GM18861 (cell line): ENCODE measurements around the gene SLC16A4.

Experiments used
- ATAC-seq: cut with Tn5 transposase; IDR thresholded peaks from one replicate; pipeline ENCODE4 v1.9.1; 2021; ENCODE audit not compliant: unreplicated experiment

The SLC16A4 gene

DNA sequence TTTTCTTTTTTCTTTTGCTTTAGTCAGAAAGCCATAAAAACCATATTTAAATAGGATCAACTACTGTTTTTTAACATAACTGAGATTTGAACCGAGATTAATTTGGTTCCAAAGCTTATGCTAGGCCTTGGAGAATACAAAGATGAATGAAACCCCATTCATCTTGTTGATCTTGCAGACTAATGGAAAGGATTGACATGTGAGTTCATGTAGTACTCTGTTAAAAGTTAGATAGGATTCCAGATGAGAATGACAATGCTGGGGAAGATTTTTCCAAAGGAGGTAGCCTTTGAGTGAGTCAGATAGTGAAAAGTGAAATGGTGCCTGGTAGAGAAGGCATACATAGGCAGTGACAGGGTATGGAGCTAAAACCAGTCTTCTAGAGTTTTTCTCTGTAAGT, 29.0 kb downstream of the SLC16A4 start:
- ATAC-seq = no peak

GRCh38 chr1:110360431-110360830, 30.4 kb downstream of the SLC16A4 start:
- ATAC-seq = no peak

- ATAC-seq = no peak
These were observed 34.4 kb downstream of the SLC16A4 start for GRCh38 chr1:110356379-110356778.

DNA sequence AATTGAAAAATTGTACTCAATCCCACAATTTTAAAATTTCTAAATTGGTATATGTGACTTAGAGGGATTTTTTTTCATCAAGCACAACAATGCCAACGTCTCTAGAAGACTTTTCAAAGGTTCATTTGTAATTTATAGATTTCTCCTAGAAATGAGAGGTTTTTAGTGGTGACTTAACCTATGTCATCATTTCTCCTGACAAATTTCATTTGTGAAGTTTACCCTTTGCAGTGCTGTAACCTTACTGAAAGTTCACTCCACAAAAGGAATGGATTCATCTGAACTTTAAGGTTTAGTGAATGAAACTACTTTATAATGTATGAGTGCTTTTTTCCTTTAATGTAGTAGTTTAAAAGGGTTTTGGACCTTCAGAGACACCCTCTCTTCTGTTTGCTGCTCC, 35.5 kb downstream of the SLC16A4 start:
- no peak for ATAC-seq

DNA sequence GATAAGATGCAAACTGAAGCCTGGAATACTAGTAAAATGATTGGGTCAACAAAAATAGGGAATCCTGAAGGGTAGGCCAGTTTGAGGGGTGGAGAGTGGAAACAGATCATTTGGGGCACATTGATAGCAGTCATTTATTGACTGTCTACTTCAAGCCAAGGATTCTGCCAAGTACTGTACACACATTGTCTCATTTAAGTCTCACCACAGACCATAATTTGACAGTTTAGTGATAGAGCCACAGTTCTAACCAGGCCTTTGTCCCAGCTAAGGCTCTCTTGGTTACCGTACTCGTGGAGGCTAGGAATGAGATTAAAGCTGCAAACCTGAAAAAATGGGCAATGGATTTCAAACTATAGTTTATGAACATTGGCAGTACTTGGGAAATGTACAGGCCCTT, 40.5 kb downstream of the SLC16A4 start:
- ATAC-seq = no peak

GRCh38 chr1:110348771-110349170, 42.1 kb downstream of the SLC16A4 start:
- ATAC-seq = no peak

DNA sequence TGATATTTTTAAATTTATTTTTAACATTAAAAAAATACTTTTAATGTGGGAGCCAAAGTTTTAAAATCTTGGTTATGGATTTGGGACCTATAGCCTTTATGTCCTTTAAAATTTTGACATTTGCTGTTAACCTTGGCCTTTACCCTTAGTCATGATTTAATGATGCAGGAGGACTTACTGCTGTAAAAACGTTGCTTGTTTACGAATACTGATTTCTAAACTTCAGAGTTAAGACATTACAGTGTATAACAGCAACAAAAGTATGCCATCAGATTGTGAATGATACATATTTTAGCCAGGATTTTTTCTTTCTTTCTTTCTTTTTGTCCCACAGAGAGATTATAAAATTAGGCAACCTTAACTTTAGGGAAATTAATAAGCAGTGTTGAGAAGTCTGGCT, 42.8 kb downstream of the SLC16A4 start:
- ATAC-seq = no peak

DNA sequence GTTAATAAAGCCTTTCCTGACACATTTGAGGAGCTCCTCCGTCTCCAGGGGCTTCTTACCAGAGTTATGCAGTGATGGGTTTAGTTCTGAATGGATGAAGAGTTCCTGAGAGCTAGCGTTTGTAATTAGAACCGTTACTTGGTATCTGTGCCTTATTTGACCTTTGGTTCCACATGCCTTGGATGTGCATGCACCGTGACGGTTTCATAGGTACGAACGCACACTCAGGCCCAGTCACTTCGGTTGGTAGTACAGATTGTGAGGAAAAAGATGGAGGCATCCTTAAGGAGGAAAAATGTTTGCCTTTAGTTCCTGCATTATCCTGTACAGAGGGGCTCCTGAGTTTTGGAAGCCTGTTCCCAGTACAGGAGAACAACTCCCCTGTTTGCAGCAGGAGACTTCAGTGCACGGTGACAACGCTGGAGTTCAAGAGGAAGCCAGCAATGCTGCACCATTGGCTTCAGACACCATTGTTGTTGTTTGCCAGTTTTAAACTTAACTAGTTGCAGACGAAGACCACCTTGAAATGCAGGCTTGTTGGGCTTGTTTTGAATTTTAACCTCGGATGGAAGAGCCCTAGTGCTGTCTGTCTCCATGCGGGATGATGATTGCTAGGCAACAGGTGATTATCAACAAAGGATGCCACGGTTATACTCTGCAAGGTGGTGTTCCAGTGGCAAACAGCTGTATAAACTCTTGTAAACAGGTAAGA, 43.5 kb downstream of the SLC16A4 start:
- no peak for ATAC-seq

GRCh38 chr1:110346690-110347089, 44.1 kb downstream of the SLC16A4 start:
- ATAC-seq = no peak

DNA sequence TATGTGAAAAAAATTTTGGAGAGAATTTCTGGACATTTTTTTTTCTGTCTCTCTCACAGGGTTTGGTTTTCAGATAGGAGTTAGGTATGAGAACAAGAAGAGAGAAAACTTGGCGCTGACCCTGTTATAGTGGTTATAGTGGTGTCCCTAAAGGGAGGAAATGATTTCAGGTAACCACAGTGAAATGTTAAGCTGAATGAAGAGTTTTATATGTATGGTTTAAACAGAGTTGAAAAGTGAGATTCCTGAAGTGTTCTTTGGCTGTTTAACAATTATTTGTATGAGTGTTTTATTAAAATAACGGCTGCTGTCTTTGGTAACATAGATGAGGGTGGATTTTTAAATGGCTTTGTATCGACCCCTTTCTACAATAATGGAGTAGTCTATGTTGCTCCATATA, 45.3 kb downstream of the SLC16A4 start:
- ATAC-seq = no peak

DNA sequence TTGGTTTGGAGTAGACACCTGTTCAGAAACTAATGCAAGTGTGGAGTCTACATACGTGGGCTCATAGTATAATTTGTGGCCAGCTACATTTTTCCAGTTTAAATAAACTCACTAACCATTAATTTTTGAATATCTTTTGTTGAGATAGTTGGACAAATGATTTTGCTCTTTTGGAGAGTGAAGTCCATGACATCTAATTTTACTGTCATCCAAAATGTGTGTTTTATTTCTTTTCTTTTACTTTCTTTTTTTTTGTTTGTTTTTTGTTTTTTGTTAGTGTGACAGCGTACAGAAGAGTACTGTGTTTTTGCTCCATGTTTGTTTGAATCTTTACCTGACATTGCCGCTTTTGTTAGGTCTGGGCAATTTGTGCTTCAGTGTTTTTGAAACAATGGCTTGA, 46.7 kb downstream of the SLC16A4 start:
- no peak for ATAC-seq

DNA sequence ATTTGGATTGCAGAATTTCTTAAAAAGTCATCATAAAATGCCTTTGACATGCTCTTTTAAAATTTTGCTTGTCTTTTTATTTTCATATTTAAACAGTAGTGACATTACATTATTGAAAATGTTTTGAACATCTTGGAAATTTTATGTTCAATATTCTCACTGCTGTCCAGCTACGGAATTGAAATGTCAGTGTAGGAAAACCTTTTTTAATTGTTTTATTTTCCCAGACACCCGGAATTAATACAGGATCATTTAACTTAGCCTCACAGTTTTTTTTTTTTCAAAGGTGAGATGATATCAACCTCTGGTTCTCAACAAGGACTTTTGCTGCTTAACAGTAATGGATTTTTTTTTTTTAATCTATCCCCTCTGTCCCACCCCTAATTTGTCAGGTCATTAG, 47.6 kb downstream of the SLC16A4 start:
- ATAC-seq = no peak

GRCh38 chr1:110341872-110342331, 48.9 kb downstream of the SLC16A4 start:
- ATAC-seq = no peak

GRCh38 chr1:110341146-110341871, 49.5 kb downstream of the SLC16A4 start:
- no peak for ATAC-seq

GRCh38 chr1:110340207-110340468, 50.7 kb downstream of the SLC16A4 start:
- no peak for ATAC-seq

GRCh38 chr1:110339407-110340206, 51.2 kb downstream of the SLC16A4 start:
- no peak for ATAC-seq

DNA sequence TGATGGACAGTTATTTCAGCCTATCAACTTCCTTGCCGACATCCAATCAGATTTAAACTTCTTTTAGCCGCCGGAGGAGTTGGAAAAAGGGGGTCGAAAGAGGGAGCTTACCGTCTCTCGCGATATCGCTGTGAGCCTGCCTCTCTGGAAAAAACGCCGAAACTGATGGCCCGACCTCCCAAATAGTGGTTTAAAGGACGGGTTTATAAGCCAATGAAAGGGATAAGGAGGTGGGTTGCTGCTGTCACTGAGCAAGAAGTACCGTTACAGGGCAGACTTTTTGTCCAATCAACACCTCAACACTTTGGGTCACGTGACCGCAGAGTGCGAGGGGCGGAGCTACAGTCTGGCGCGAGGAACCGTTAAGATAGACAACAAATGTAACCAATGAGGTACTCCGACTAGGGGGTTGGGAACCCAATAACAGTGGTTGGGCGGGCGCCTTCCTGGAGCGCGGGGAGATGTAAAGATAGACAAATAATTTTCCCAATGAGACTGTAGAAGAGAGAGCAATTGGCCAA, 51.9 kb downstream of the SLC16A4 start, which contains the start of gene RBM15:
TSS of gene RBM15 (plus strand) at position 492 of the 521 bp plus-strand sequence. CDS start at position 521, 29 bp downstream.
- peak; percentile 66 for ATAC-seq

- ATAC-seq = peak; percentile 55
These were observed 52.4 kb downstream of the SLC16A4 start for GRCh38 chr1:110338309-110338885.

DNA sequence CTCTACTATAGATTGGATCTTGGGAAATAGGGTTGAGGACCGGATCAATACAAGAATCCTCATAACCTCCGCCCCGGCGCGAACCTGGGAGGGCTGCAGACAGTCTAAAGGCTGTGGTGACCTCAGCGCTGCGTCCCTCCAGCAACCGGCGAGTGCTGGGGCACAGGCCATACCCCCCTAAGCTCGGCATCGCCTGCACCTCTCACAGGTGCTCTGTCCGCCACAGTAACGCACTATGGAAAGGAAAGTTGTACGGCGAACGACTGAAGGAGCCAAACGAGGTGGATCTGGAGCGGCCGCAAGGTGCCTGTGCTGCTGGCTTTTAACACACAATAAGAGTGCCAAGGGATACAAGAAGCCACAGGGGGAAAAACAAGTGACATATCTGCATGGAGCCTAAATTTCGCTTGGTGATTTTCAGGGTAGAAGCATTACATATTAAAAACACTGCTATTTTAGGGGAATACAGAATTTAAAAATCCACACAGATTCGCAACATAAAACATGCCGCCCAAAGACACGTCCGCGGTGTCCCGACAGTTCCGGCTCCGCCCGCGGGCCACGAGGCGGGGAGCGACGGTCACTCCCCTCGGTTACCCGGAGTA, 53.0 kb downstream of the SLC16A4 start:
- ATAC-seq = no peak

- ATAC-seq = no peak
These were observed 54.4 kb downstream of the SLC16A4 start for GRCh38 chr1:110336300-110337039.
